ENCODE data around the gene ZBTB16.

DNA sequence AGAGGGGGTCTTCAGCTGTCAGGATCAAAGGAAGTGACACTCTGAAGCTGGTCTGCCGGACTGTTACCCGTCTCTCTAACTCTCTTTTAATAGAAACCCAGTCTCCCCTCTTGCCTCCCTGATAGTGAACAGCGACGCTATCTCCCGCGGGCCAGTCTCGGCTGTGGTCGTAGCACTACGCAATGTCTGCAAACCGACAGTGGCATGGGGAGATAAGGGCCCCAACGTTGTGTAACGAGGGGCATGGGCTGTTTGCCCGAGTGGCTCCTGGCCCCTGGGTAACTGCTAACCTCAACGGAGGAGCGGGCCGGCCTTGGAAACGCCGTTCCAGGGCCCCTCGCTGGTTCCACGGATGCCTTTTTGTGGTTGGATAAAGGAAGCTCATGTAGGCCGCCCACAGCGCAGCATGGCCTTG, 23.3 kb downstream of the ZBTB16 start:
- TF ChIP-seq POLR2A (IDR thresholded peaks at IDR 0.05), result no peak
- TF ChIP-seq, protein P1, sequence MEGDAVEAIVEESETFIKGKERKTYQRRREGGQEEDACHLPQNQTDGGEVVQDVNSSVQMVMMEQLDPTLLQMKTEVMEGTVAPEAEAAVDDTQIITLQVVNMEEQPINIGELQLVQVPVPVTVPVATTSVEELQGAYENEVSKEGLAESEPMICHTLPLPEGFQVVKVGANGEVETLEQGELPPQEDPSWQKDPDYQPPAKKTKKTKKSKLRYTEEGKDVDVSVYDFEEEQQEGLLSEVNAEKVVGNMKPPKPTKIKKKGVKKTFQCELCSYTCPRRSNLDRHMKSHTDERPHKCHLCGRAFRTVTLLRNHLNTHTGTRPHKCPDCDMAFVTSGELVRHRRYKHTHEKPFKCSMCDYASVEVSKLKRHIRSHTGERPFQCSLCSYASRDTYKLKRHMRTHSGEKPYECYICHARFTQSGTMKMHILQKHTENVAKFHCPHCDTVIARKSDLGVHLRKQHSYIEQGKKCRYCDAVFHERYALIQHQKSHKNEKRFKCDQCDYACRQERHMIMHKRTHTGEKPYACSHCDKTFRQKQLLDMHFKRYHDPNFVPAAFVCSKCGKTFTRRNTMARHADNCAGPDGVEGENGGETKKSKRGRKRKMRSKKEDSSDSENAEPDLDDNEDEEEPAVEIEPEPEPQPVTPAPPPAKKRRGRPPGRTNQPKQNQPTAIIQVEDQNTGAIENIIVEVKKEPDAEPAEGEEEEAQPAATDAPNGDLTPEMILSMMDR (IDR thresholded peaks at IDR 0.05), result no peak

All from esophagus squamous epithelium (tissue), 4 donors.